ENCODE data around the gene NUP58.

NUP58 gene

GRCh38 chr13:25377244-25377962 lies 76.0 kb downstream of the NUP58 start:
- no peak for DNase-seq (ENCODE audit: low read depth)

GRCh38 chr13:25378528-25378927 lies 77.1 kb downstream of the NUP58 start:
- DNase-seq (ENCODE audit: low read depth): no peak

- DNase-seq (ENCODE audit: low read depth): no peak
These were observed 77.6 kb downstream of the NUP58 start for GRCh38 chr13:25379011-25379410.

GRCh38 chr13:25380082-25380481 lies 78.7 kb downstream of the NUP58 start:
- DNase-seq (ENCODE audit: low read depth): no peak

- DNase-seq (ENCODE audit: low read depth): no peak
These were observed 79.4 kb downstream of the NUP58 start for GRCh38 chr13:25380741-25381324.

GRCh38 chr13:25384758-25385410 lies 83.5 kb downstream of the NUP58 start:
- DNase-seq (ENCODE audit: low read depth): no peak

- no peak for DNase-seq (ENCODE audit: low read depth)
These were observed 90.5 kb downstream of the NUP58 start for GRCh38 chr13:25391932-25392331.

Measured in stimulated activated CD8-positive, alpha-beta memory T cell treated with anti-CD3 and anti-CD28 coated beads, Interleukin-4, amount 100 ng/mL, for 24 hours (primary cell).